GM19397 (cell line): ENCODE data around the gene MZB1.
"Not testable (repeated sequence)": the region's sequence is repeated elsewhere in the genome, so short reads cannot be mapped to it uniquely, and the experiment has no call there.

Source experiments
- ATAC-seq: cut with Tn5 transposase; IDR thresholded peaks from one replicate; pipeline ENCODE4 v1.9.1; 2021; ENCODE audit warnings: mild to moderate bottlenecking, moderate library complexity; ENCODE audit not compliant: unreplicated experiment

The MZB1 gene

GRCh38 chr5:139392678-139393496, 3.2 kb upstream of the MZB1 start:
- ATAC-seq = peak; percentile 44

GRCh38 chr5:139392324-139392677, 2.6 kb upstream of the MZB1 start:
- peak; percentile 12 for ATAC-seq

GRCh38 chr5:139391570-139392323, 2.0 kb upstream of the MZB1 start:
- ATAC-seq = no peak

- ATAC-seq = no peak
These were observed 1.2 kb upstream of the MZB1 start for GRCh38 chr5:139390639-139391569.

GRCh38 chr5:139388198-139388821, 1.4 kb downstream of the MZB1 start:
- ATAC-seq = no peak

GRCh38 chr5:139387611-139388197, 2.0 kb downstream of the MZB1 start:
- ATAC-seq = no peak

- ATAC-seq = not testable (repeated sequence)
These were observed 2.8 kb downstream of the MZB1 start for GRCh38 chr5:139386956-139387355.

- ATAC-seq = no peak
These were observed 3.7 kb downstream of the MZB1 start for GRCh38 chr5:139386050-139386438.

- no peak for ATAC-seq
These were observed 4.4 kb downstream of the MZB1 start for GRCh38 chr5:139385061-139386049.

- no peak for ATAC-seq
These were observed 5.1 kb downstream of the MZB1 start for GRCh38 chr5:139384591-139385051.

GRCh38 chr5:139383993-139384590, 5.6 kb downstream of the MZB1 start:
- ATAC-seq = no peak

- no peak for ATAC-seq
These were observed 6.3 kb downstream of the MZB1 start, which contains the start of gene SLC23A1 for GRCh38 chr5:139383275-139383992. TSS of gene SLC23A1 (minus strand) at chr5:139383297. CDS start at chr5:139383253, 44 bp downstream.

GRCh38 chr5:139382807-139383206, 6.9 kb downstream of the MZB1 start:
- no peak for ATAC-seq

GRCh38 chr5:139381837-139382761, 7.6 kb downstream of the MZB1 start:
- no peak for ATAC-seq

GRCh38 chr5:139379626-139380449, 9.9 kb downstream of the MZB1 start:
- ATAC-seq = no peak

GRCh38 chr5:139378941-139379361, 10.8 kb downstream of the MZB1 start:
- ATAC-seq = no peak
